ENCODE results near the gene PTPN6.
A peak's percentile ranks its signal among the peaks of the same experiment; 100 is the strongest.

The PTPN6 gene

GRCh38 chr12:6939191-6939540 is 12.0 kb upstream of the PTPN6 start:
- no peak for TF ChIP-seq CTCF (IDR thresholded peaks at IDR 0.05)
- no peak for TF ChIP-seq ZFX (IDR thresholded peaks at IDR 0.05; ENCODE audit: borderline replicate concordance)
- peak overlapping the region; percentile 100 for H3K27ac ChIP-seq

- TF ChIP-seq ZFX (IDR thresholded peaks at IDR 0.05; ENCODE audit: borderline replicate concordance) (no peak), CTCF (IDR thresholded peaks at IDR 0.05) (no peak)
- peak overlapping the region; percentile 100 for H3K27ac ChIP-seq
These were observed 9.9 kb upstream of the PTPN6 start for GRCh38 chr12:6941267-6941666.

- TF ChIP-seq ZFX (IDR thresholded peaks at IDR 0.05; ENCODE audit: borderline replicate concordance): no peak
- TF ChIP-seq CTCF (IDR thresholded peaks at IDR 0.05): no peak
These were observed 9.4 kb upstream of the PTPN6 start for GRCh38 chr12:6941782-6942181.

GRCh38 chr12:6942331-6942665 is 8.9 kb upstream of the PTPN6 start:
- peak overlapping the region; percentile 100 for H3K27ac ChIP-seq

More at GRCh38 chr12:6941782-6942181, 9.4 kb upstream of the PTPN6 start:
- peak overlapping the region; percentile 100 for H3K27ac ChIP-seq

GRCh38 chr12:6943389-6943721 is 7.8 kb upstream of the PTPN6 start:
- TF ChIP-seq ZFX (IDR thresholded peaks at IDR 0.05; ENCODE audit: borderline replicate concordance): no peak
- no peak for TF ChIP-seq CTCF (IDR thresholded peaks at IDR 0.05)
- H3K27ac ChIP-seq: peak overlapping the region; percentile 100

More at GRCh38 chr12:6942331-6942665, 8.9 kb upstream of the PTPN6 start:
- TF ChIP-seq CTCF (IDR thresholded peaks at IDR 0.05) (no peak), ZFX (IDR thresholded peaks at IDR 0.05; ENCODE audit: borderline replicate concordance) (no peak)

- TF ChIP-seq ZFX (IDR thresholded peaks at IDR 0.05; ENCODE audit: borderline replicate concordance) (no peak), CTCF (IDR thresholded peaks at IDR 0.05) (no peak)
- H3K27ac ChIP-seq: peak within 1 kb of the TSS; percentile 100
These were observed 7.3 kb upstream of the PTPN6 start, which contains the start of the genes C12orf57 and RNU7-1 for GRCh38 chr12:6943722-6944380. TSS of gene C12orf57 (plus strand) at chr12:6944022. CDS start at chr12:6944122, 100 bp downstream. TSS of gene RNU7-1 (plus strand) at chr12:6943816.

GRCh38 chr12:6944381-6945186 is 6.6 kb upstream of the PTPN6 start:
- H3K27ac ChIP-seq: peak overlapping the region; percentile 100
- TF ChIP-seq ZFX (IDR thresholded peaks at IDR 0.05; ENCODE audit: borderline replicate concordance) (no peak), CTCF (IDR thresholded peaks at IDR 0.05) (peak; percentile 97)

Data from 22Rv1 (cell line).